ENCODE results near the gene RILPL2. TPM values are rescaled to one million over a fixed set of nuclear protein-coding genes. Genes with fewer than 3 reads are reported as not detected.
A peak's percentile ranks its signal among the peaks of the same experiment; 100 is the strongest.

Gene RILPL2
- total and polyA plus RNA-seq, 2 of the 13 experiments (the other 11 are each of a cell fraction or from before 2014, with no cell fraction given): 2.7 to 8.1 TPM

GRCh38 chr12:123388177-123388950, 48.1 kb downstream of the RILPL2 start (continued):
- TF ChIP-seq PLSCR1 (CRISPR knock-in tag; IDR thresholded peaks at IDR 0.05; ENCODE audit: borderline replicate concordance) (no peak), THYN1 (CRISPR knock-in tag; IDR thresholded peaks at IDR 0.05; ENCODE audit: borderline replicate concordance, low read depth) (no peak), CHD2 (IDR thresholded peaks at IDR 0.05; ENCODE audit: low read depth, low read length) (peak; percentile 68; the same call in 1 of the 2 replicates), ZNF646 (CRISPR knock-in tag; IDR thresholded peaks at IDR 0.05) (no peak), AFF4 (CRISPR knock-in tag; IDR thresholded peaks at IDR 0.05) (no peak), ZNF574 (CRISPR knock-in tag; IDR thresholded peaks at IDR 0.05) (no peak), SRF (IDR thresholded peaks at IDR 0.05; ENCODE audit: low read depth, low read length) (no peak), KDM1A (CRISPR knock-in tag; IDR thresholded peaks at IDR 0.05) (no peak), HIVEP1 (CRISPR knock-in tag; IDR thresholded peaks at IDR 0.05) (no peak), NRL (CRISPR knock-in tag; IDR thresholded peaks at IDR 0.05; ENCODE audit: borderline replicate concordance) (no peak), PTBP1 (IDR thresholded peaks at IDR 0.05; ENCODE audit: low read depth, low read length, poor library complexity, severe bottlenecking) (no peak), ZSCAN25 (CRISPR knock-in tag; IDR thresholded peaks at IDR 0.05) (peak; percentile 50; the same call in 1 of the 2 replicates)

All from HepG2 (cell line).